Measurements from ENCODE around the gene PPP2R2C. TPM values are rescaled to one million over a fixed set of nuclear protein-coding genes. Genes with fewer than 3 reads are reported as not detected.

PPP2R2C gene
- total RNA-seq, 1 experiment from 2014 or later: 8.1 TPM

DNA sequence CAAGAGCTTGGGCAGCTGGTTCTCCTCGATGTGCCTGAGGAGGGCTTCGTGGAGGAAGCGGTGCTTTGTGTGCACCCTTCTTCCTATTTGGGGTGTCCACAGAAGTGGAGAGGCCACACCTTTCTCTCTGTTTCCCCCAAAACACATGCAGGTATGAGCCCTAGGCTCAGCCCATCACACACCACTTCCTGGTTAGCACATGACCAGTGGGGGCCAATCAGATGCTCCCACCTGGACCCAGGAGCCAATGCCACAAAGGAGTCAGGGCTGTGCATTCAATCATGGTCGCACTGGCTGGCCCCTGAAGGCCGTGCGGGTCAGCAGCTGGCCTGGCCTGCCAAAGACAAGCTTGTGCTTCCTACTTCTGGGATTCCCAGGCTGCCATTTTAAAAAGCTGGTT is 51.4 kb downstream of the PPP2R2C start:
- Histone ChIP-seq H2BK120ac (ENCODE audit: low read depth, low read length, poor library complexity, severe bottlenecking) (no peak overlapping the region), H3K79me1 (ENCODE audit: insufficient read depth, low read depth, low read length, poor library complexity, severe bottlenecking) (no peaks in the 10 kb centered on the region), H3K23me2 (ENCODE audit: insufficient read length, low read depth, low read length, poor library complexity, severe bottlenecking) (no peaks in the 10 kb centered on the region), H3K56ac (ENCODE audit: insufficient read length, low read depth, low read length) (no peak overlapping the region), H3K4ac (ENCODE audit: low read depth, low read length) (no peak overlapping the region), H4K91ac (ENCODE audit: insufficient read length, low read depth, low read length) (no peak overlapping the region), H2BK12ac (ENCODE audit: insufficient read length, low read depth, low read length) (no peak overlapping the region), H3K9me3 (ENCODE audit: control insufficient read depth, low read depth, low read length) (no peaks in the 10 kb centered on the region), H3K4me1 (ENCODE audit: insufficient read depth, low read length) (no peaks in the 10 kb centered on the region), H2BK15ac (ENCODE audit: low read depth, low read length) (no peak overlapping the region), H3T11ph (ENCODE audit: low read length) (no peak overlapping the region), H2AFZ (ENCODE audit: low read length) (no peak overlapping the region), H3K9ac (ENCODE audit: extremely low read depth, insufficient read length, low read length) (no peak overlapping the region), H3K18ac (ENCODE audit: insufficient read length, low read depth, low read length) (no peak overlapping the region), H3K79me2 (ENCODE audit: insufficient read depth, low read length) (no peaks in the 10 kb centered on the region), H2AK5ac (ENCODE audit: insufficient read length, low read length) (no peak overlapping the region), H2BK5ac (ENCODE audit: insufficient read length, low read length) (no peak overlapping the region), H3K27me3 (ENCODE audit: insufficient read depth, low read length) (no peaks in the 10 kb centered on the region), H4K8ac (replicated peaks; ENCODE audit: insufficient read length, low read depth, low read length) (no peak overlapping the region), H3K27ac (ENCODE audit: insufficient read length, low read depth, low read length) (no peak overlapping the region), H4K20me1 (ENCODE audit: control insufficient read depth, insufficient read depth, insufficient read length) (no peaks in the 10 kb centered on the region), H2BK20ac (ENCODE audit: low read depth, low read length, poor library complexity, severe bottlenecking) (no peak overlapping the region), H4K5ac (ENCODE audit: insufficient read length, low read depth, low read length) (no peak overlapping the region), H3K14ac (ENCODE audit: insufficient read depth, low read length) (no peak overlapping the region), H3K4me2 (ENCODE audit: insufficient read depth, insufficient read length, low read length) (no peak overlapping the region), H3K23ac (ENCODE audit: insufficient read length, low read depth, low read length) (no peak overlapping the region)
- Mint-ChIP-seq H3K27me3 (ENCODE audit: low read depth) (no peaks in the 10 kb centered on the region), H3K4me3 (no peak overlapping the region), H3K36me3 (ENCODE audit: insufficient read depth in 1 of 3, low read depth in 3 of 3) (no peaks in the 10 kb centered on the region), H3K27ac (no peak overlapping the region), H3K9me3 (no peaks in the 10 kb centered on the region), H3K4me1 (peaks cover 0 to 6% of the 10 kb centered on the region in 2 experiments; a peak in 3 of 4 replicates)
- TF ChIP-seq, protein P1, sequence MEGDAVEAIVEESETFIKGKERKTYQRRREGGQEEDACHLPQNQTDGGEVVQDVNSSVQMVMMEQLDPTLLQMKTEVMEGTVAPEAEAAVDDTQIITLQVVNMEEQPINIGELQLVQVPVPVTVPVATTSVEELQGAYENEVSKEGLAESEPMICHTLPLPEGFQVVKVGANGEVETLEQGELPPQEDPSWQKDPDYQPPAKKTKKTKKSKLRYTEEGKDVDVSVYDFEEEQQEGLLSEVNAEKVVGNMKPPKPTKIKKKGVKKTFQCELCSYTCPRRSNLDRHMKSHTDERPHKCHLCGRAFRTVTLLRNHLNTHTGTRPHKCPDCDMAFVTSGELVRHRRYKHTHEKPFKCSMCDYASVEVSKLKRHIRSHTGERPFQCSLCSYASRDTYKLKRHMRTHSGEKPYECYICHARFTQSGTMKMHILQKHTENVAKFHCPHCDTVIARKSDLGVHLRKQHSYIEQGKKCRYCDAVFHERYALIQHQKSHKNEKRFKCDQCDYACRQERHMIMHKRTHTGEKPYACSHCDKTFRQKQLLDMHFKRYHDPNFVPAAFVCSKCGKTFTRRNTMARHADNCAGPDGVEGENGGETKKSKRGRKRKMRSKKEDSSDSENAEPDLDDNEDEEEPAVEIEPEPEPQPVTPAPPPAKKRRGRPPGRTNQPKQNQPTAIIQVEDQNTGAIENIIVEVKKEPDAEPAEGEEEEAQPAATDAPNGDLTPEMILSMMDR (conservative IDR thresholded peaks at IDR 0.05): no peak
- no peak for DNase-seq
- WGBS (ENCODE audit: extremely low coverage, insufficient read length, low lambda C conversion rate): no CpG with 5 or more reads among the region's 6 CpGs

All from H9 (cell line).